Sigmoid colon (tissue), 7 donors: ENCODE results near the gene HDGFL2. TPM values are rescaled to one million over a fixed set of nuclear protein-coding genes. Genes with fewer than 3 reads are reported as not detected.

Source experiments
- DNase-seq: peaks from one replicate; pipeline ENCODE4 v3.0.0-alpha.2; 2019
- H3K27ac ChIP-seq, 4 donors: fragments of 200-600 bp; sonication (generic); one replicate each; pipeline ENCODE4 v1.5.1; 2016 to 2019; ENCODE audit warnings: mild to moderate bottlenecking in 1 of 4
- H3K27me3 ChIP-seq, 3 donors: fragments of 200-600 bp; sonication (generic); one replicate each; pipeline ENCODE4 v1.5.1; 2019; ENCODE audit warnings: mild to moderate bottlenecking in 1 of 3
- H3K36me3 ChIP-seq, 4 donors: fragments of 200-600 bp; sonication (generic); one replicate each; pipeline ENCODE4 v1.5.1; 2016 to 2019
- H3K4me1 ChIP-seq, 4 donors: fragments of 200-600 bp; sonication (generic); one replicate each; pipeline ENCODE4 v1.5.1; 2017 to 2019
- H3K4me3 ChIP-seq, 4 donors: fragments of 200-600 bp; sonication (generic); one replicate each; pipeline ENCODE4 v1.5.1; 2017 to 2019; ENCODE audit warnings: mild to moderate bottlenecking in 2 of 4, moderate library complexity in 1 of 4
- H3K9me3 ChIP-seq, 4 donors: fragments of 200-600 bp in 3 of 4; sonication (generic) in 3 of 4; one replicate each; pipeline versions ENCODE4 v1.5.1 to v1.6.1; 2013 to 2019
- CTCF ChIP-seq, 4 experiments: fragments of 450-650 bp in 3 of 4; fragments of 200-600 bp in 1 of 4; IDR thresholded peaks; one replicate each; pipeline ENCODE4 v1.5.1; 2016 to 2019; ENCODE audit warnings: antibody characterized with exemption in 4 of 4, mild to moderate bottlenecking in 3 of 4, moderate library complexity in 2 of 4
- EP300 ChIP-seq, 4 donors: sonication (generic); formaldehyde crosslinking; IDR thresholded peaks; one replicate each; pipeline ENCODE4 v1.6.1; 2017; ENCODE audit warnings: antibody characterized with exemption in 4 of 4
- POLR2A ChIP-seq, 2 donors: fragments of 450-650 bp; IDR thresholded peaks; one replicate each; pipeline ENCODE4 v1.6.1; 2016; ENCODE audit warnings: antibody characterized with exemption in 2 of 2, mild to moderate bottlenecking in 2 of 2, moderate library complexity in 2 of 2
- POLR2AphosphoS5 ChIP-seq, 4 donors: sonication (generic); formaldehyde crosslinking; IDR thresholded peaks; one replicate each; pipeline ENCODE4 v1.6.1; 2017; ENCODE audit warnings: antibody characterized with exemption in 4 of 4
- WGBS, 2 donors: extraction: QIAGEN DNeasy Blood & Tissue Kit; methylation state at CpG; one replicate each; pipeline ENCODE4 v1.1.7; 2013; 5-methylcytosine and 5-hydroxymethylcytosine counted together
- intact Hi-C: fragments of 100-400 bp; cut with DNase I; formaldehyde crosslinking; loops from one replicate; pipeline ENCODE4 v1.15.1; 2023
- polyA plus RNA-seq, 3 donors: library from polyadenylated mRNA; stranded (reverse); fragments of 200-250 nt; gene quantifications; one replicate each; pipeline ENCODE4 v1.2.3, GENCODE V29; 2013
- total RNA-seq, 4 donors: library from RNA; depleted of rRNA; stranded (reverse); fragments of >200 nt; gene quantifications; one replicate each; pipeline ENCODE4 v1.1.0, GENCODE V29; 2016
- donor health status: healthy with polysubstance abuse.
- donor health status: Bipolar disorder and iron deficiency.
- donor health status: healthy.

Gene HDGFL2
- total and polyA plus RNA-seq, 7 donors, result 19.8 to 78.2 (median 39.2) TPM

DNA sequence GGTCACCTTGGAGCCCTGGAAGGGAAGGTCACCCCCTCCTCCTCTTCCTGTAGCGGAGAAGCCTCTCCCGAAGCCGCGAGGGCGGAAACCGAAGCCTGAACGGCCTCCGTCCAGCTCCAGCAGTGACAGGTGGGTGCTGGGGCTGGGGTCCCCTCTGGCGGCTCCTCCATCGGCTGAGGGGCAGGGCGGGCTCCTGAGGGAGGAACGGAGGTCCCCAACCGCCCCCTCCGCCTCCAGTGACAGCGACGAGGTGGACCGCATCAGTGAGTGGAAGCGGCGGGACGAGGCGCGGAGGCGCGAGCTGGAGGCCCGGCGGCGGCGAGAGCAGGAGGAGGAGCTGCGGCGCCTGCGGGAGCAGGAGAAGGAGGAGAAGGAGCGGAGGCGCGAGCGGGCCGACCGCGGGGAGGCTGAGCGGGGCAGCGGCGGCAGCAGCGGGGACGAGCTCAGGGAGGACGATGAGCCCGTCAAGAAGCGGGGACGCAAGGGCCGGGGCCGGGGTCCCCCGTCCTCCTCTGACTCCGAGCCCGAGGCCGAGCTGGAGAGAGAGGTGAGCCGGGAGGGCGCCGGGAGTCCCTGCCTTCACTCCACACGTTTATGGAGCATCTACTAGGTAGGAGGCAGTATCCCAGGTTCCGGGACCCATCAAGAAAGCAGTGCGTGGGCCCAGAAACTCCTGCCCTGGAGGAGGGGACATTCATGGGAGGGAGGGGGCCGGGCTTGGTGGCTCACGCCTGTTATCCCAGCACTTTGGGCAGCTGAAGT is 22.0 kb downstream of the HDGFL2 start:
- Histone ChIP-seq H3K27me3 (no peaks in the 10 kb centered on the region), H3K4me1 (no peaks in the 10 kb centered on the region), H3K27ac (no peak overlapping the region), H3K36me3 (peaks cover 39 to 92% (median 62%) of the 10 kb centered on the region in 4 donors), H3K9me3 (no peaks in the 10 kb centered on the region), H3K4me3 (no peak overlapping the region)
- no peak for DNase-seq
- TF ChIP-seq POLR2AphosphoS5 (IDR thresholded peaks at IDR 0.05) (no peak), CTCF (IDR thresholded peaks at IDR 0.05) (no peak), POLR2A (IDR thresholded peaks at IDR 0.05) (no peak), EP300 (IDR thresholded peaks at IDR 0.05) (no peak)
- 97% methylated on average over 61 of the region's 61 CpGs for WGBS, 2 donors
- intact Hi-C loops, result no loop called here

DNA sequence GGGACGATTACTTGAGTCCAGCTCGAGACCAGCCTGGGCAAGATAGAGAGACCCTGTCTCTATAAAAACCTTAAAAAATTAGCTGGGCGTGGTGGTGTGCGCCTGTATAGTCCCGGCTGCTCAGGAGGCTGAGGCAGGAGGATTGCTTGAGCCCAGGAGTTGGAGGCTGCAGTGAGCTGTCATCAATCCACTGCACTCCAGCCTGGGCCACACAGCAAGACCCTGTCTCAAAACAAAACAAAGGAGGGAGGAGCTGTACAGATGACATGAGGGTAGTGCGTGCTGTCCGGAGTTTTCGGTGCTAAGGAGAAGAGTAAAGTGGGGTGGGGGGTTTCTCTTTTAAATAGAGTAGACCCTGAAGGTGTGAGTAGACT is 22.6 kb downstream of the HDGFL2 start:
- Histone ChIP-seq H3K27ac (no peak overlapping the region), H3K9me3 (no peaks in the 10 kb centered on the region), H3K4me1 (no peaks in the 10 kb centered on the region), H3K4me3 (no peak overlapping the region), H3K36me3 (peaks cover 39 to 91% (median 56%) of the 10 kb centered on the region in 4 donors), H3K27me3 (no peaks in the 10 kb centered on the region)
- no peak for TF ChIP-seq POLR2A (IDR thresholded peaks at IDR 0.05)
- TF ChIP-seq EP300 (IDR thresholded peaks at IDR 0.05), result no peak
- TF ChIP-seq POLR2AphosphoS5 (IDR thresholded peaks at IDR 0.05), result no peak
- TF ChIP-seq CTCF (IDR thresholded peaks at IDR 0.05), result no peak
- 95 to 97% methylated on average over 8 of the region's 8 CpGs for WGBS, 2 donors
- intact Hi-C loops, result no loop called here
- DNase-seq, result no peak

DNA sequence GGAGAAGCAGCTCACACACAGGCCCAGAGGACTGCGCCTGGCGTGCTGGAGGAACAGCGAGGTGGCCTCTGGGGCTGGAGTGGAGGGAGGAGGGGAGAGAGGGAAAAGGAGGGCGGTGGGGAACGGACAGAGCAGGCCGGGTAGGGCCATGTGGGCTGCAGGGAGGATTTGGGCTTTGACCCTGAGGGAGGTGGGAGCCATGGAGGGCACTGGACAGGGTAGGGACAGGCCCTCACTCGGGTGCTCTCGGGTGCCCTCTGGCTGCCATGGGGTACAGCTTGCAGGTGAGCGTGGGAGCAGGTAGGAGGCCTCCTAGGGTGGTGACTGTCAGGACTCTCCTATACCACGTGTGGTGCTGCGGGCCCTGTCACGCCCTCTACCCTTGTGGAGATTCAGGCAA is 23.4 kb downstream of the HDGFL2 start:
- intact Hi-C loops, result no loop called here
- H3K27ac ChIP-seq, result no peak overlapping the region
- H3K9me3 ChIP-seq, result no peaks in the 10 kb centered on the region
- H3K4me3 ChIP-seq, result no peak overlapping the region
- DNase-seq, result no peak
- H3K27me3 ChIP-seq, result no peaks in the 10 kb centered on the region
- no peaks in the 10 kb centered on the region for H3K4me1 ChIP-seq
- TF ChIP-seq EP300 (IDR thresholded peaks at IDR 0.05), result no peak
- no peak for TF ChIP-seq POLR2AphosphoS5 (IDR thresholded peaks at IDR 0.05)
- no peak for TF ChIP-seq POLR2A (IDR thresholded peaks at IDR 0.05)
- TF ChIP-seq CTCF (IDR thresholded peaks at IDR 0.05), result no peak
- H3K36me3 ChIP-seq, result peaks cover 39 to 88% (median 51%) of the 10 kb centered on the region in 4 donors
- WGBS, 2 donors, result 68 to 86% methylated on average over 12 of the region's 12 CpGs

- TF ChIP-seq EP300 (IDR thresholded peaks at IDR 0.05) (no peak), POLR2A (IDR thresholded peaks at IDR 0.05) (no peak), CTCF (IDR thresholded peaks at IDR 0.05) (no peak), POLR2AphosphoS5 (IDR thresholded peaks at IDR 0.05) (no peak)
- Histone ChIP-seq H3K4me3 (no peak overlapping the region), H3K9me3 (no peaks in the 10 kb centered on the region), H3K36me3 (peaks cover 39 to 88% (median 53%) of the 10 kb centered on the region in 4 donors), H3K27me3 (no peaks in the 10 kb centered on the region), H3K27ac (no peak overlapping the region), H3K4me1 (no peaks in the 10 kb centered on the region)
- intact Hi-C loops, result no loop called here
- WGBS, 2 donors, result 90% methylated on average over 18 of the region's 18 CpGs
- DNase-seq, result no peak
Measured at GRCh38 chr19:4496304-4496703, 24.2 kb downstream of the HDGFL2 start.
